Astrocyte of the hippocampus (primary cell): ENCODE results near the gene DOCK7.
"Not testable (repeated sequence)": the region's sequence is repeated elsewhere in the genome, so short reads cannot be mapped to it uniquely, and the experiment has no call there.

Experiments used
- DNase-seq: peaks from one replicate; pipeline ENCODE4 v3.0.0; 2011; ENCODE audit warnings: low read depth, low spot score

The DOCK7 gene

GRCh38 chr1:62613325-62613727 is 74.9 kb downstream of the DOCK7 start:
- DNase-seq, result no peak

DNA sequence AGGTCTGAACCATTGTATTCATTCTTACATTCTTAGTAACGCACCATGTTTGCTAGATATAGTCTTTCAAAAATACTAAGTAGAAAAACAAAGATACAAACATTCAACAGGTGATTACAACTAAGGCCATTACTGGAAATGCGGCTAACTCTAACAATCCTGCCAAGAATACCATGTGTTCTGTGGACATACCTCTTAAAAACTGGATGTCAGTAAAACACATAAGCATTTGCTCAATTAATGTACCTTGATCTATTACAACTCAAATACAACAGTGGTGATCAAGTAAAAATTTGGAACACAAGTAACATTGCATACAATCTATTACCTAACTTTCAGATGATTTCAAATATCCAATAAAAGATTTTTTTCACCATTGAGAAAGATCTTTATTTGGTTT is 75.4 kb downstream of the DOCK7 start:
- DNase-seq, result no peak

DNA sequence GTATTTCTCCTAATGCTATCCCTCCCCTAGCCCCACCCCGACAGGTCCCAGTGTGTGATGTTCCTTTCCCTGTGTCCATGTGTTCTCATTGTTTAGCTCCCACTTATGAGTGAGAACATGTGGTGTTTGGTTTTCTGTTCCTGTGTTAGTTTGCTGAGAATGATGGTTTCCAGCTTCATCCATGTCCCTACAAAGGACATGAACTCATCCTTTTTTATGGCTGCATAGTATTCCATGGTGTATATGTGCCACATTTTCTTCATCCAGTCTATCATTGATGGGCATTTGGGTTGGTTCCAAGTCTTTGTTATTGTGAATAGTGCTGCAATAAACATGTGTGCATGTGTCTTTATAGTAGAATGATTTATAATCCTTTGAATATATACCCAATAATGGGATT is 77.6 kb downstream of the DOCK7 start:
- DNase-seq, result not testable (repeated sequence)

- no peak for DNase-seq
Measured at GRCh38 chr1:62608905-62609304, 79.3 kb downstream of the DOCK7 start.

DNA sequence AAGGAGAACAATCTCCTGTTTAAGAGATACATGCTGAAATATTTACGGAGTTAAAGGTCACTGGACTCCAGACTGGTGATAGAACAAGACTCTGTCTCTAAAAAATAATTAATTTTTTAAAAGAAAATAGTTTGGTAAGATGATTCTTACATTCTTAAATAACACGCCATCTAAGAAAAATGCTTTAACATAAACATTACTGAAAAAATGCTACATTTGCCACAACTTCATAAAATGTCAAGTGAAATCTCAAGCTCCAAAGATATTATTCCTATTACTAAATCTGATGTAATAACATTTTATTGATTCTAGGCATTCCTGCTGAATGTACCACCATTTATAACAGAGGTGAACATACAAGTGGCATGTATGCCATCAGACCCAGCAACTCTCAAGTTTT is 86.7 kb downstream of the DOCK7 start:
- DNase-seq, result no peak

DNA sequence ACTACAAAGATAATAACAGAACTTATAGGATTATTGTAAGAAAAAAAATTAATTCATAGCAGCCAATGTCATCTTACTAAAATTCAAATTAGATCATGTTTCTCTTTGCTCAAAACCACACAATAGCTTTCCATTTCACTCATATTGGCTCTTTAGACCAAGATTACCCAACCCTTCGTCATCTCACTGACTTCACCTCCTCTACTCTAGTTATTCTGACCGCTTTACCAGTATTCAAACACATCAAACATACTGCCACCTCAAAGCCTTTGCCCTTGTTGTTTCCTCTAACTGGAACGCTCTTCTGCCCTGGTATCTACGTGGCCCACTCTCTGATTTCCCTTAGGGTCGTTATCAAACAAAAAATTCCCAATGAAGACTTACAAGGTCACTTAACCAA is 89.1 kb downstream of the DOCK7 start:
- peak; percentile 18 for DNase-seq

- DNase-seq, result no peak
Measured at GRCh38 chr1:62597281-62597680, 90.9 kb downstream of the DOCK7 start, which contains the start of gene ANGPTL3. Gene ANGPTL3 (plus strand): TSS chr1:62597520. CDS start chr1:62597567, 47 bp downstream.

GRCh38 chr1:62595647-62596046 is 92.5 kb downstream of the DOCK7 start:
- no peak for DNase-seq

DNA sequence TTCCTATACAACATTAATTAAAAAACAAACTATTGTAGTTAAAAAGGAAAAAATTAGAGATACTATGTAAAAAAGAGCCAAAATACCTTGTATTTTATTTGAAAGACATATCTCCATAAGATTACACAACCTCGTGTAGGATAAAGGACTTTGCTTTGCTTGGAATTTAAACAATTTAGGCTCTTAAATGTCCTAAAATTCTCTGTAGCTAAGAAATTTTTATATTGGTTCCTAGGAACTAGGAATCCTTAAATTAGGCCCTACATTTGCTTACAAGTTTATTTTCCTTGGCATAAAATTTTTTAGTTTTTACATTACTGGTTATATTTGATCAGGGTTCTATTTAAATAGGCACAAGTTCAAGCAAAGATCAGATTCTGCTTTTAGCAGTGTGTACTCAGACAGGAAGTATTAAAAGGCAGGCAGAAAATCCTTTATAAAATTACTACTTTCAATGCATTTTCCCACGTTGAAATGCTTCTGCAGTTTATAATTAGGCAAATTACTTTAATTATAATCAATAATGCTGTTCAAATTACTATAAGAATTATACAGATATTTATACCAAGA is 94.3 kb downstream of the DOCK7 start:
- peak; percentile 7 for DNase-seq

GRCh38 chr1:62590970-62591368 is 97.2 kb downstream of the DOCK7 start:
- DNase-seq, result no peak

GRCh38 chr1:62590255-62590969 is 97.8 kb downstream of the DOCK7 start:
- peak; percentile 4 for DNase-seq

- DNase-seq, result peak; percentile 69
Measured at GRCh38 chr1:62589321-62589720, 98.9 kb downstream of the DOCK7 start.

DNA sequence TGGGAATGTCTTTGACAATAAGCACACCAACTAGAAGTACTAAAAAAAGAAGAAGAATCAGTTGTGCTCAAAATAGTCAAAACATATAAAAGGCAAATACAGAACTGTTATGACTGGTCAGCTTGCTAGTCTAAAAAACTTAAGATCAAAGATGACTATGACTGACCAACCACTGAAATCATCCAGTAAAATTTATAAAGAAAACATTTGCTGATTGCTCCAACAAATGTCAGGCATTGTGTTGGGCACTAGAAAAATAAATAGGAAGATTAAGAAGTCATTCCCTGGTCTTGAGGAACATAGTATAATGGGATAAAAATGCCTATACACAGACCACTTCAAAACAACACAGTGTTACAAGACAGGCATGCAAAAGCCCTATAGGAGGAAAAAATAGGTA is 100.2 kb downstream of the DOCK7 start:
- DNase-seq, result peak; percentile 19

GRCh38 chr1:62585469-62586155 is 102.6 kb downstream of the DOCK7 start:
- DNase-seq, result no peak

GRCh38 chr1:62573675-62574074 is 114.5 kb downstream of the DOCK7 start:
- no peak for DNase-seq

- no peak for DNase-seq
Measured at GRCh38 chr1:62572476-62572875, 115.7 kb downstream of the DOCK7 start.

DNA sequence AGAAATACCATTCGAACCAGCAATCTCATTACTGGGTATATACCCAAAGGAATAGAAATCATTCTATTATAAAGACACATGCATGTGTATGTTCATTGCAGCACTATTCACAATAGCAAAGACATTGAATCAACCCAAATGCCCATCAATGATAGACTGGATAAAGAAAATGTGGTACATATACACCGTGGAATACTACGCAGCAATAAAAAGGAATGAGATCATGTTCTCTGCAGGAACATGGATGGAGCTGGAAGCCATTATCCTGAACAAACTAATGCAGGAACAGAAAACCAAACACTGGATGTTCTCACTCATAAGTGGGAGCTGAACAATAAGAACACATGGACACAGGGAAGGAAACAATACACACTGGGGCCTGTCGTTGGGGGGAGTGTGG is 116.7 kb downstream of the DOCK7 start:
- DNase-seq, result not testable (repeated sequence)

GRCh38 chr1:62567926-62568325 is 120.3 kb downstream of the DOCK7 start:
- DNase-seq, result not testable (repeated sequence)

- DNase-seq, result not testable (repeated sequence)
Measured at GRCh38 chr1:62567182-62567581, 121.0 kb downstream of the DOCK7 start.

- DNase-seq, result no peak
Measured at GRCh38 chr1:62561306-62561705, 126.9 kb downstream of the DOCK7 start.

DNA sequence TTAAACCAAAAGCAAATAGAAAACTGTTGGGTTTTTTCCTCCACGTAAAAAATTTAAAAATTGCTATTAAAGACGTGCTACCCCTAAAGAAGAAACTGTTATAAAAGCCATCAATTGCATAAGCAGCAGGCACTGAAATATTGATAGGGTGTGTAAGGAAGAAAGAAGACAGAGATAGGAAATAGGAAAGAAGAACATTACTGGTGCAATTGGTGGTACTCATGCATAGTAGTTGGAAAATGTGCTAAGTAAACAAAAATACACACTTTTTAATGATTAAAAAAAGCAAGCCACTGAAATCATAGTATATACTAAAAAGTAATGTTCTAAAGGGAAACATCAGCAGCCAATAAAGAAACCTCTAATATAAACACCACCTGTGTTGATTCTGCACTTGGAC is 143.6 kb downstream of the DOCK7 start:
- no peak for DNase-seq

DNA sequence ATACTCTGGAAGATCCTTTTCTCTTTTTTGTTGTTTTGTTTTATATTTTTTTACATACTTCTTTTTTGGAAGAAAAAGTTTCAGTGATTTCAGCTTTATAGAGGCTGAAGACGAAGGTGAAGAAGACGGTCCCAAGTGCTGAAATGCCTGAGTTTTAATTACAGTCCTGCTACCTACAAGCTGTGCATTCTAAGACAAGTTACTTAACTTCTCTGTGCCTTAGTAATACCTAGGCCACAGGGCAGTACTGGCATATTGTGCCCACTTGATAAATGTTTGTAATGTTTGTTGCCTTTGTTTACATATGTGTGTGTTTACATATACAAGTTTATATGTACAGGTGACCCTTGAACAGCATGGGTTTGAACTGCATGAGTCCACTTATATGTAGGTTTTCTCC is 147.1 kb downstream of the DOCK7 start:
- DNase-seq, result no peak

- no peak for DNase-seq
Measured at GRCh38 chr1:62539028-62539447, 149.1 kb downstream of the DOCK7 start.
